Neural progenitor cell (in vitro differentiated cells): Measurements from ENCODE around the gene CEP68.

Experiments
- EZH2 ChIP-seq: fragments of 200-600 bp; sonication (generic); IDR thresholded peaks from 2 replicates; pipeline ENCODE4 v1.6.1; 2017; ENCODE audit warnings: antibody characterized with exemption, mild to moderate bottlenecking, moderate library complexity
- TF ChIP-seq, protein P1 (sequence below): fragments of 200-600 bp; sonication (generic); IDR thresholded peaks from 2 replicates; pipeline ENCODE4 v1.5.1; 2017; ENCODE audit warnings: antibody characterized with exemption, mild to moderate bottlenecking

DNA sequence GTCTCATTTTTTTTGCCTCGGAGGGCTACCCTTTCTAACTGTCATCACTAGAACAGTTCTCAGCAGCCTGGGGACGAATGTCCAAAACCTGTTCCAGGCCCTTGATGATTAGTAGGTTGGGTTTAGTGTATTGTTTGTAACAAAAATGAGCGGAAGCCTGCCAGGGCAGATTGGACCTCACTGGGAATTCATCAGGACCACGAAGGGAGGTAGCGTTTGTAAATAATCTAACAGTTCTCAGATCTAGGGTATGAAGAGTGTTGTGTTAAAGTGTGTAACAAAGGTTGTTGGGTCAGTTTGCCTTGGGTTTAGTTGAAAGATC, 799 bp downstream of the CEP68 start:
- TF ChIP-seq, protein P1, sequence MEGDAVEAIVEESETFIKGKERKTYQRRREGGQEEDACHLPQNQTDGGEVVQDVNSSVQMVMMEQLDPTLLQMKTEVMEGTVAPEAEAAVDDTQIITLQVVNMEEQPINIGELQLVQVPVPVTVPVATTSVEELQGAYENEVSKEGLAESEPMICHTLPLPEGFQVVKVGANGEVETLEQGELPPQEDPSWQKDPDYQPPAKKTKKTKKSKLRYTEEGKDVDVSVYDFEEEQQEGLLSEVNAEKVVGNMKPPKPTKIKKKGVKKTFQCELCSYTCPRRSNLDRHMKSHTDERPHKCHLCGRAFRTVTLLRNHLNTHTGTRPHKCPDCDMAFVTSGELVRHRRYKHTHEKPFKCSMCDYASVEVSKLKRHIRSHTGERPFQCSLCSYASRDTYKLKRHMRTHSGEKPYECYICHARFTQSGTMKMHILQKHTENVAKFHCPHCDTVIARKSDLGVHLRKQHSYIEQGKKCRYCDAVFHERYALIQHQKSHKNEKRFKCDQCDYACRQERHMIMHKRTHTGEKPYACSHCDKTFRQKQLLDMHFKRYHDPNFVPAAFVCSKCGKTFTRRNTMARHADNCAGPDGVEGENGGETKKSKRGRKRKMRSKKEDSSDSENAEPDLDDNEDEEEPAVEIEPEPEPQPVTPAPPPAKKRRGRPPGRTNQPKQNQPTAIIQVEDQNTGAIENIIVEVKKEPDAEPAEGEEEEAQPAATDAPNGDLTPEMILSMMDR, result no peak
- no peak for TF ChIP-seq EZH2
